ENCODE results near the gene LHFPL6. TPM values are rescaled to one million over a fixed set of nuclear protein-coding genes. Genes with fewer than 3 reads are reported as not detected.

Gene LHFPL6
- total and polyA plus RNA-seq, 3 donors from 2014 or later: 37.3 to 65.5 (median 52.1) TPM

Other genes with a start within 250 kb of the LHFPL6 start
- gene COG6, start 52.5 kb upstream of the LHFPL6 start, total RNA-seq: 10 to 100 TPM; 47.8 to 50.7 TPM
- gene COG6, start 52.5 kb upstream of the LHFPL6 start, polyA plus RNA-seq (ENCODE audit: insufficient read depth, low read depth, low replicate concordance): 32.0 TPM